ENCODE measurements around the gene GMDS. TPM values are rescaled to one million over a fixed set of nuclear protein-coding genes. Genes with fewer than 3 reads are reported as not detected.

The GMDS gene
- total RNA-seq, 2 donors from 2014 or later = 25.4 to 29.5 TPM

GRCh38 chr6:1600063-1600763 lies 645.2 kb downstream of the GMDS start:
- no peak for DNase-seq
- H3K27me3 ChIP-seq (ENCODE audit: control insufficient read depth, insufficient read depth, low read length, poor library complexity, severe bottlenecking) = peaks cover 33% of the 10 kb centered on the region
- no peak overlapping the region for H3K9ac ChIP-seq (ENCODE audit: extremely low read depth, low read length, poor library complexity, severe bottlenecking)
- Mint-ChIP-seq H3K4me1 (peaks cover 51% of the 10 kb centered on the region), H3K36me3 (ENCODE audit: low read depth) (no peaks in the 10 kb centered on the region), H3K9me3 (no peaks in the 10 kb centered on the region), H3K4me3 (no peak overlapping the region), H3K27ac (no peak overlapping the region), H3K27me3 (ENCODE audit: insufficient read depth) (peaks cover 38% of the 10 kb centered on the region)
- H3K4me3 ChIP-seq (ENCODE audit: low read length) = no peak overlapping the region
- no peak for TF ChIP-seq CTCF (conservative IDR thresholded peaks at IDR 0.05)
- no peaks in the 10 kb centered on the region for H3K9me3 ChIP-seq (ENCODE audit: control insufficient read depth, low read length)
- 73 to 74% methylated on average over 2 to 3 of the region's 3 CpGs for WGBS, 2 experiments (ENCODE audit: insufficient coverage in 1 of 2, insufficient read length in 1 of 2)
- H3K4me1 ChIP-seq (ENCODE audit: control insufficient read depth, insufficient read depth, low read length) = peaks cover 35% of the 10 kb centered on the region
- no peaks in the 10 kb centered on the region for H3K36me3 ChIP-seq (ENCODE audit: control insufficient read depth, insufficient read depth, low read length)
- H3K27ac ChIP-seq (ENCODE audit: low read depth, low read length) = no peak overlapping the region

GRCh38 chr6:1599469-1599868 lies 645.9 kb downstream of the GMDS start:
- Mint-ChIP-seq H3K9me3 (no peaks in the 10 kb centered on the region), H3K4me3 (no peak overlapping the region), H3K4me1 (peaks cover 55% of the 10 kb centered on the region), H3K36me3 (ENCODE audit: low read depth) (no peaks in the 10 kb centered on the region), H3K27me3 (ENCODE audit: insufficient read depth) (peaks cover 34% of the 10 kb centered on the region), H3K27ac (no peak overlapping the region)
- Histone ChIP-seq H3K27ac (ENCODE audit: low read depth, low read length) (no peak overlapping the region), H3K36me3 (ENCODE audit: control insufficient read depth, insufficient read depth, low read length) (no peaks in the 10 kb centered on the region), H3K27me3 (ENCODE audit: control insufficient read depth, insufficient read depth, low read length, poor library complexity, severe bottlenecking) (peaks cover 25% of the 10 kb centered on the region), H3K9ac (ENCODE audit: extremely low read depth, low read length, poor library complexity, severe bottlenecking) (no peak overlapping the region), H3K4me1 (ENCODE audit: control insufficient read depth, insufficient read depth, low read length) (peaks cover 35% of the 10 kb centered on the region), H3K9me3 (ENCODE audit: control insufficient read depth, low read length) (no peaks in the 10 kb centered on the region), H3K4me3 (ENCODE audit: low read length) (no peak overlapping the region)
- WGBS, 2 experiments (ENCODE audit: insufficient coverage in 1 of 2, insufficient read length in 1 of 2) = 81 to 91% methylated on average over 5 to 10 of the region's 10 CpGs
- DNase-seq = peak; percentile 54
- no peak for TF ChIP-seq CTCF (conservative IDR thresholded peaks at IDR 0.05)

GRCh38 chr6:1598886-1599285 lies 646.5 kb downstream of the GMDS start:
- no peak overlapping the region for H3K4me3 Mint-ChIP-seq
- peaks cover 54% of the 10 kb centered on the region for H3K4me1 Mint-ChIP-seq
- H3K4me3 ChIP-seq (ENCODE audit: low read length) = no peak overlapping the region
- H3K27ac ChIP-seq (ENCODE audit: low read depth, low read length) = no peak overlapping the region
- no peaks in the 10 kb centered on the region for H3K36me3 ChIP-seq (ENCODE audit: control insufficient read depth, insufficient read depth, low read length)
- H3K27me3 ChIP-seq (ENCODE audit: control insufficient read depth, insufficient read depth, low read length, poor library complexity, severe bottlenecking) = peaks cover 21% of the 10 kb centered on the region
- WGBS, 2 experiments (ENCODE audit: insufficient coverage in 1 of 2, insufficient read length in 1 of 2) = 95% methylated on average over 20 to 24 of the region's 24 CpGs
- peaks cover 32% of the 10 kb centered on the region for H3K4me1 ChIP-seq (ENCODE audit: control insufficient read depth, insufficient read depth, low read length)
- H3K9ac ChIP-seq (ENCODE audit: extremely low read depth, low read length, poor library complexity, severe bottlenecking) = no peak overlapping the region
- H3K9me3 Mint-ChIP-seq = no peaks in the 10 kb centered on the region
- H3K27ac Mint-ChIP-seq = no peak overlapping the region
- DNase-seq = no peak
- no peaks in the 10 kb centered on the region for H3K36me3 Mint-ChIP-seq (ENCODE audit: low read depth)
- H3K27me3 Mint-ChIP-seq (ENCODE audit: insufficient read depth) = peaks cover 36% of the 10 kb centered on the region
- H3K9me3 ChIP-seq (ENCODE audit: control insufficient read depth, low read length) = no peaks in the 10 kb centered on the region
- no peak for TF ChIP-seq CTCF (conservative IDR thresholded peaks at IDR 0.05)

Data from endodermal cell (in vitro differentiated cells).